Glutamatergic neuron (in vitro differentiated cells): ENCODE results near the gene FBXL22. TPM values are rescaled to one million over a fixed set of nuclear protein-coding genes. Genes with fewer than 3 reads are reported as not detected.

Experiments used
- DNase-seq: peaks from one replicate; pipeline ENCODE4 v3.0.0; 2022
- H3K27ac Mint-ChIP-seq: one replicate; pipeline ENCODE4 v1.8.0; 2020; ENCODE audit warnings: mild to moderate bottlenecking, mixed read lengths, inconsistent platforms; ENCODE audit not compliant: unreplicated experiment
- H3K27me3 Mint-ChIP-seq: one replicate; pipeline ENCODE4 v1.8.0; 2020; ENCODE audit warnings: mild to moderate bottlenecking, moderate library complexity, mixed read lengths, inconsistent platforms; ENCODE audit not compliant: unreplicated experiment
- H3K36me3 Mint-ChIP-seq: one replicate; pipeline ENCODE4 v1.8.0; 2020; ENCODE audit warnings: mild to moderate bottlenecking, mixed read lengths, inconsistent platforms; ENCODE audit not compliant: unreplicated experiment
- H3K4me1 Mint-ChIP-seq: one replicate; pipeline ENCODE4 v1.8.0; 2020; ENCODE audit warnings: mild to moderate bottlenecking, low read depth, mixed read lengths, inconsistent platforms; ENCODE audit not compliant: unreplicated experiment
- H3K4me3 Mint-ChIP-seq: one replicate; pipeline ENCODE4 v1.8.0; 2020; ENCODE audit warnings: mild to moderate bottlenecking, mixed read lengths, inconsistent platforms; ENCODE audit not compliant: unreplicated experiment
- H3K9me3 Mint-ChIP-seq: one replicate; pipeline ENCODE4 v1.8.0; 2020; ENCODE audit warnings: mild to moderate bottlenecking, moderate library complexity, mixed read lengths, inconsistent platforms; ENCODE audit not compliant: unreplicated experiment
- total RNA-seq: library from RNA; stranded (reverse); fragmentation: NEBNext Ultra II Directional; extraction: Animal tissue kit (Norgen Biotek cat#: 25700); gene quantifications from one replicate; pipeline ENCODE4 v1.2.1, GENCODE V29; 2021; ENCODE audit not compliant: unreplicated experiment
- TF ChIP-seq, protein P1 (sequence below): fragments of 200-600 bp; sonication (generic); IDR thresholded peaks from one replicate; pipeline ENCODE4 v1.5.0; 2021; ENCODE audit not compliant: partially characterized antibody, unreplicated experiment

The FBXL22 gene
- total RNA-seq, 1 donor from 2014 or later = not detected

DNA sequence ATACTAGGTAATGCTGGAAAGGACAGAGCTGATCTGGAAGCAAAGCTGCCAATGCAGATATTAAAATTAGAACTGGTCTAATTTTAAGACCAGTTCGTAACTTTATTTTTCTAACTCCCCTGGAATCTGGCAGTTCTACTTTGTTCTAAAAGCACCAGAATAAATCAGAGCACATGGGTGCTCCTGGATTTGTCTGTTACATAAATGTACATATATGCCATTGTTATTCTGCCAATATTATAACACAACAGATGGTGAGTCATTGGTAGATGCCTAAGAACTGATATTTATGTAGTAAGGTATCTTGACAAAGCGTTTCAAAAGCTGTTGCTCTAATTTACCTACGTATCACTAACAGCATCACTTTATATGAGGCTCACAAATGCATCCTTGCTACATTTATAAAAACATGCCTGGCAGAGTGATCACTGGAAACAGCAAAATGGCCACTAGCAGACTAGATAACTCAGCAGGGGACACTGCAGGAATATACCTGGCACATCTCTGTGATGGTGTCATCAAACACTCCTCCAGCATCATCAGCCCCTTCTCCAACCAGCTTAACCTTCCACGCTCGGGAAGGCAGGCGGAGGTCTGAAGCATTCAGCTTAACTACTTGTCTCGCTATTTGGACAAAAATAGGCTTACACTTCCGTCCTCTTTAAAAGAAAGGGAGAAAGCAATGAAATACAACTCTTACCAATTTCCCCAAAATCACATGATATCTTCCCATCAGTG is 26.2 kb downstream of the FBXL22 start:
- Mint-ChIP-seq H3K27me3 (no peaks in the 10 kb centered on the region), H3K27ac (no peak overlapping the region), H3K4me1 (no peaks in the 10 kb centered on the region), H3K4me3 (no peak overlapping the region), H3K9me3 (peaks cover 2% of the 10 kb centered on the region), H3K36me3 (peaks cover 9% of the 10 kb centered on the region)
- DNase-seq = no peak
- TF ChIP-seq, protein P1, sequence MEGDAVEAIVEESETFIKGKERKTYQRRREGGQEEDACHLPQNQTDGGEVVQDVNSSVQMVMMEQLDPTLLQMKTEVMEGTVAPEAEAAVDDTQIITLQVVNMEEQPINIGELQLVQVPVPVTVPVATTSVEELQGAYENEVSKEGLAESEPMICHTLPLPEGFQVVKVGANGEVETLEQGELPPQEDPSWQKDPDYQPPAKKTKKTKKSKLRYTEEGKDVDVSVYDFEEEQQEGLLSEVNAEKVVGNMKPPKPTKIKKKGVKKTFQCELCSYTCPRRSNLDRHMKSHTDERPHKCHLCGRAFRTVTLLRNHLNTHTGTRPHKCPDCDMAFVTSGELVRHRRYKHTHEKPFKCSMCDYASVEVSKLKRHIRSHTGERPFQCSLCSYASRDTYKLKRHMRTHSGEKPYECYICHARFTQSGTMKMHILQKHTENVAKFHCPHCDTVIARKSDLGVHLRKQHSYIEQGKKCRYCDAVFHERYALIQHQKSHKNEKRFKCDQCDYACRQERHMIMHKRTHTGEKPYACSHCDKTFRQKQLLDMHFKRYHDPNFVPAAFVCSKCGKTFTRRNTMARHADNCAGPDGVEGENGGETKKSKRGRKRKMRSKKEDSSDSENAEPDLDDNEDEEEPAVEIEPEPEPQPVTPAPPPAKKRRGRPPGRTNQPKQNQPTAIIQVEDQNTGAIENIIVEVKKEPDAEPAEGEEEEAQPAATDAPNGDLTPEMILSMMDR = no peak

DNA sequence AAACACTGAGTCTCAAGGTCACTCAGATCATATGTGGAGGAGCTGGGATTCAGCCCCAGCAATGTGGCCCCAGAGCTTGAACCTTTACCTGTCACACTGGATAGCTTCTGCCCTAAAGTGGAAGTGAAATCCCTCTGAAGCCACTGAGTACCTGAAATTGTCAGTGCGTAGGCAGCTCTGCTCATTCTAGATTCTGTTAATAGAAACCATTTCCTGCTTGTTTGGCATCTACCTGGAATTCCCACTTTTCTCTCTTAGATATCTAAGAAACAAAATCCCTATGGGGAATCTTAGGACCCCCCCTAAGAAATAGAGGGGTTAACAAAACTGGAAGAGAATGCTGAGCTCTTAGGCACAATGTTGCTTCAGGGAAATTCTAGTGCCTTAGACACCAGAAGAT is 29.8 kb downstream of the FBXL22 start:
- TF ChIP-seq, protein P1 = no peak
- no peak for DNase-seq
- peaks cover 10% of the 10 kb centered on the region for H3K36me3 Mint-ChIP-seq
- H3K4me1 Mint-ChIP-seq = no peaks in the 10 kb centered on the region
- peaks cover 3% of the 10 kb centered on the region for H3K27me3 Mint-ChIP-seq
- no peak overlapping the region for H3K4me3 Mint-ChIP-seq
- peaks cover 5% of the 10 kb centered on the region for H3K9me3 Mint-ChIP-seq
- H3K27ac Mint-ChIP-seq = no peak overlapping the region

DNA sequence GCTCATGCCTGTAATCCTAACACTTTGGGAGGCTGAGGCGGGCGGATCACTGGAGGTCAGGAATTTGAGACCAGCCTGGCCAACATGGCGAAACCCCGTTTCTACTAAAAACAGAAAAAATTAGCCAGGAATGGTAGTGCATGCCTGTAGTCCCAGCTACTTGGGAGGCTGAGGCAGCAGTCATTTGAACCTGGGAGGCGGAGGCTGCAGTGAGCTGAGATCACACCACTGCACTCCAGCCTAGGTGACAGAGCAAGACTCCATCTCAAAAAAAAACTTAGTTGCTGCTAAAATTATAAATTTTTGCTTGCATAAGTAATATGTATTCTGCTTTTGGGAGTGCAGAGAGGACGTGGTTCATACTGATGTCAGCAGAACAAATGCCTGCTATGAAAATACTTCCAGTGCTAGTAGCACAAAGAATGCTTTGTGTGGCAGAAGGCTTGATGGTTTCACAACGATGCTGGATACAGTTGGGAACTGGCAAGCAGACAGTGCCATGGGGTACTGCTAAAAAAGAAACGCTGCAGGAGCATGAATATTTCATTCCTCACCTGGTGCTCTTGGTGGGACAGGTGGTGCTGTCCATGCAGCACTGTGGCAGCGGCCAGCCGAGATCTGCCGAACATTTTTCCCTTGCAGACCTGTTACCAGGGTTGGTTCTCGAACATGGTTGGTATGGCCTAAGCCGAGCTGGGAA is 31.1 kb downstream of the FBXL22 start:
- Mint-ChIP-seq H3K9me3 (peaks cover 6% of the 10 kb centered on the region), H3K27ac (no peak overlapping the region), H3K36me3 (peaks cover 13% of the 10 kb centered on the region), H3K4me1 (no peaks in the 10 kb centered on the region), H3K27me3 (peaks cover 3% of the 10 kb centered on the region), H3K4me3 (no peak overlapping the region)
- DNase-seq = no peak
- TF ChIP-seq, protein P1 = no peak

DNA sequence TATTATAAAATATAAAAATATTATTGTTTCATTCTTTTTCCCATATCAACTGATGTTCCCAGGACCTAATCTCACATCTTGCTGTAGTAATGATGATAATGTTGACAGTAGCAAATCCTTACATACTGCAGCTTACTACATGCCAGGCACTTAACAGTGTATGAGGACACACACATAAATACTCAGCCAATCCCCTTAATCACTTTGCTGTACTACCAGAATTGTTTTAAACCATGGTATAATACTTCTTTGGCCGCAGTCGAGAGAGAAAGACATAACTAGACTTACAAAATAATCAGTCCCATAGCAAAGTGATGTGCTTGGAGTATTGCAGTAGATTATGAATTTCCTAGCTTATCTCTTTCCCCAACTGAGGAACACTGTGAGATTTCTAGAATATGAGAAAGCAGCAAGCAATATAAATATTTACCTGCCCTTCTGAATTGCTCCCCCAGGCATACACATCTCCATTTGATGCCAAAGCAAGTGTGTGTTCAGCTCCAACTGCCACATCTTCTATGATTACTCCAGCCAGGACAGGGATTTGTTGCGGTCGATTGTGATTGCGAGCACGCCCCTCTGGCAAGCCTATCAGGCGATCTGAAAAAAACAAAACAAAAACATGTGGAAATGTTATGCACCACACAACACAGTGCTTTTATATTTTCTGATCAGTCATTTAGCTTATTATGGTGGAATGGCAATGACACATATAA is 33.0 kb downstream of the FBXL22 start:
- H3K4me1 Mint-ChIP-seq = no peaks in the 10 kb centered on the region
- H3K27ac Mint-ChIP-seq = no peak overlapping the region
- TF ChIP-seq, protein P1 = no peak
- H3K4me3 Mint-ChIP-seq = no peak overlapping the region
- H3K36me3 Mint-ChIP-seq = peaks cover 13% of the 10 kb centered on the region
- H3K9me3 Mint-ChIP-seq = peaks cover 6% of the 10 kb centered on the region
- peaks cover 3% of the 10 kb centered on the region for H3K27me3 Mint-ChIP-seq
- no peak for DNase-seq

DNA sequence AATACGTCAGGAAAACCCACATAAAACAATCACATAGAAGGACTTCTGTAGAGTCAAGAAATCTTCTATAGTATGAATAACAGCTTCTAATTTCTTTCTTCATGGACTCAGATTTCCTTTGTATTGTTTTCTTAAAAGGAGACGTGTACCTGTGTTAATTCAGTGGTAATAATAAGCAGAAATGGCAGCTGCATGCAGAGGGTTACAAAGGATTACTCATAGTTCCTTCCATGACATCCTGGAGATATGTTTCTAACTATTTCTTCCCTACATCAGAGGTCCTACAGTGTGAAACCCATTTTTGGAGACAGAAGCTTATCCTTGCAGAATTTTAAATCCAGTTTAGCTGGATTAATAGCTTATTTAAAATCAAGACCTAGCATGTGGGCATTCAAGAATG is 36.1 kb downstream of the FBXL22 start:
- DNase-seq = no peak
- Mint-ChIP-seq H3K4me1 (no peaks in the 10 kb centered on the region), H3K9me3 (peaks cover 6% of the 10 kb centered on the region), H3K27ac (no peak overlapping the region), H3K4me3 (no peak overlapping the region), H3K27me3 (peaks cover 3% of the 10 kb centered on the region), H3K36me3 (peaks cover 13% of the 10 kb centered on the region)
- TF ChIP-seq, protein P1 = no peak
